K562 (cell line): ENCODE data around the gene MTFMT. TPM values are rescaled to one million over a fixed set of nuclear protein-coding genes. Genes with fewer than 3 reads are reported as not detected.

Source experiments
- CHD2 ChIP-seq: IDR thresholded peaks from 2 replicates; pipeline ENCODE4 v1.6.1; 2011; ENCODE audit warnings: low read depth, low read length
- ETS2 ChIP-seq: IDR thresholded peaks from 2 replicates; pipeline ENCODE4 v1.6.1; 2016; ENCODE audit warnings: borderline replicate concordance, missing genetic modification characterization, mild to moderate bottlenecking, moderate library complexity, missing compliant biosample characterization; ENCODE audit not compliant: poor library complexity, severe bottlenecking
- HDAC1 ChIP-seq, 2 experiments: fragments of 450-650 bp; IDR thresholded peaks; 2 replicates each; pipeline ENCODE4 v1.6.1; 2016 to 2017; ENCODE audit warnings: inconsistent platforms in 1 of 2, mild to moderate bottlenecking in 1 of 2, moderate library complexity in 1 of 2
- HMGXB4 ChIP-seq: sonication (generic); formaldehyde crosslinking; IDR thresholded peaks from 2 replicates; pipeline ENCODE4 v1.8.1; 2023; ENCODE audit warnings: mild to moderate bottlenecking, missing genetic modification reagents
- MXD1 ChIP-seq: fragments of 250-450 bp; sonication (Bioruptor Pico); IDR thresholded peaks from 2 replicates; pipeline ENCODE4 v1.8.0; 2021; ENCODE audit warnings: borderline replicate concordance, mild to moderate bottlenecking, moderate library complexity; ENCODE audit not compliant: poor library complexity, severe bottlenecking
- MXI1 ChIP-seq: IDR thresholded peaks from 2 replicates; pipeline ENCODE4 v1.6.1; 2011; ENCODE audit warnings: low read depth, mild to moderate bottlenecking, improper control_type of control experiment, low read length
- POLR3A ChIP-seq: IDR thresholded peaks from 2 replicates; pipeline ENCODE4 v1.6.1; 2011; ENCODE audit warnings: borderline replicate concordance, mild to moderate bottlenecking, moderate library complexity; ENCODE audit not compliant: insufficient read length, insufficient read depth; ENCODE audit errors: extremely low read depth
- SAP30 ChIP-seq: fragments of 200-600 bp; sonication (generic); IDR thresholded peaks from 2 replicates; pipeline ENCODE4 v1.6.1; 2012; ENCODE audit warnings: borderline replicate concordance, low read depth, mild to moderate bottlenecking, moderate library complexity, low read length, control low read depth, inconsistent platforms; ENCODE audit not compliant: insufficient read depth, poor library complexity, severe bottlenecking
- STAG1 ChIP-seq: sonication (generic); formaldehyde crosslinking; IDR thresholded peaks from 2 replicates; pipeline ENCODE4 v1.5.0; 2020; ENCODE audit warnings: missing genetic modification reagents, borderline replicate concordance
- TAF1 ChIP-seq: IDR thresholded peaks from 2 replicates; pipeline ENCODE4 v1.6.1; 2011; ENCODE audit warnings: mild to moderate bottlenecking, low read length, moderate library complexity; ENCODE audit not compliant: insufficient read depth, control insufficient read depth, severe bottlenecking; ENCODE audit errors: extremely low read depth
- TOE1 ChIP-seq, 2 experiments: fragments of 450-650 bp in 1 of 2; sonication (generic) in 1 of 2; formaldehyde crosslinking in 1 of 2; IDR thresholded peaks; 2 replicates each; pipeline versions ENCODE4 v1.7.1 to v1.8.0; 2016 to 2022; ENCODE audit warnings: borderline replicate concordance in 2 of 2, mild to moderate bottlenecking in 2 of 2, antibody characterized with exemption in 1 of 2, inconsistent platforms in 1 of 2, low read depth in 1 of 2, missing genetic modification reagents in 1 of 2, moderate library complexity in 1 of 2
- UBTF ChIP-seq, 2 experiments: IDR thresholded peaks; 2 replicates each; pipeline ENCODE4 v1.6.1; 2012; ENCODE audit warnings: improper control_type of control experiment in 2 of 2, low read depth in 2 of 2, low read length in 2 of 2, borderline replicate concordance in 1 of 2
- ZNF274 ChIP-seq: IDR thresholded peaks from 2 replicates; pipeline ENCODE4 v1.6.1; 2011; ENCODE audit warnings: low read depth, mild to moderate bottlenecking, low read length, moderate library complexity, borderline replicate concordance
- polyA plus RNA-seq, 8 experiments: library from polyadenylated mRNA; depleted of rRNA in 4 of 8; stranded (reverse) in 5 of 8; unstranded in 3 of 8; fragments of >200 nt; fragmentation: Nextera tagmentation in 2 of 8; fragmentation: Illumina TruSeq in 1 of 8; extraction: Ambion mirVana in 2 of 8; extraction: Trizol in 1 of 8; gene quantifications; 2 replicates each; pipeline versions ENCODE4 v1.2.1 to v1.2.3, GENCODE V29; 2011 to 2014; ENCODE audit warnings: inconsistent platforms in 1 of 8, missing spikeins in 1 of 8
- total RNA-seq, 7 experiments: library from RNA; depleted of rRNA in 6 of 7; stranded (reverse); fragments of >200 nt in 6 of 7; fragmentation: Illumina TruSeq in 2 of 7; extraction: Trizol in 2 of 7; gene quantifications; 2 replicates each; pipeline versions ENCODE4 v1.2.1 to v1.2.3, GENCODE V29; 2011 to 2021; ENCODE audit warnings: low replicate concordance in 1 of 7
- TF ChIP-seq, protein P1 (sequence below), 2 experiments: fragments of 450-650 bp in 1 of 2; sonication (generic) in 1 of 2; formaldehyde crosslinking; conservative IDR thresholded peaks; 2 replicates each; pipeline versions ENCODE4 v1.4.0 to v1.8.1; 2020 to 2022; ENCODE audit warnings: mild to moderate bottlenecking in 1 of 2, missing genetic modification reagents in 1 of 2
- TF ChIP-seq, protein P2 (sequence below): fragments of 450-650 bp; formaldehyde crosslinking; IDR thresholded peaks from 2 replicates; pipeline ENCODE4 v1.4.0; 2020; ENCODE audit warnings: mild to moderate bottlenecking

MTFMT gene
- total and polyA plus RNA-seq, 9 of the 15 experiments (the other 6 are each of a cell fraction or from before 2014, with no cell fraction given), result 1.4 to 31.1 (median 16.2) TPM

GRCh38 chr15:65028921-65029735 lies at the start of gene MTFMT (continued):
- TF ChIP-seq HMGXB4, result 0 out of 2 replicates have a peak, but pooled peaks have one; percentile 58
- peak; percentile 74 to 87; a peak in 3 of 4 replicates for TF ChIP-seq UBTF (IDR thresholded peaks at IDR 0.05; ENCODE audit: borderline replicate concordance in 1 of 2, low read depth in 2 of 2, low read length in 2 of 2)
- TF ChIP-seq TOE1 (IDR thresholded peaks at IDR 0.05; ENCODE audit: borderline replicate concordance), result no peak
- TF ChIP-seq TOE1 (CRISPR knock-in tag; IDR thresholded peaks at IDR 0.05; ENCODE audit: borderline replicate concordance, low read depth), result no peak
- peak; percentile 31 for TF ChIP-seq SAP30
- TF ChIP-seq STAG1 (CRISPR knock-in tag), result no peak
- 0 out of 4 replicates have a peak, but pooled peaks of 1 of the 2 experiments have one; percentile 56 for TF ChIP-seq HDAC1 (IDR thresholded peaks at IDR 0.05)
- no peak for TF ChIP-seq MXD1 (CRISPR knock-in tag)
- TF ChIP-seq, protein P1, sequence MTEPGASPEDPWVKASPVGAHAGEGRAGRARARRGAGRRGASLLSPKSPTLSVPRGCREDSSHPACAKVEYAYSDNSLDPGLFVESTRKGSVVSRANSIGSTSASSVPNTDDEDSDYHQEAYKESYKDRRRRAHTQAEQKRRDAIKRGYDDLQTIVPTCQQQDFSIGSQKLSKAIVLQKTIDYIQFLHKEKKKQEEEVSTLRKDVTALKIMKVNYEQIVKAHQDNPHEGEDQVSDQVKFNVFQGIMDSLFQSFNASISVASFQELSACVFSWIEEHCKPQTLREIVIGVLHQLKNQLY (CRISPR knock-in tag; conservative IDR thresholded peaks at IDR 0.05), result no peak
- TF ChIP-seq ETS2, result no peak
- no peak for TF ChIP-seq CHD2
- no peak for TF ChIP-seq POLR3A
- TF ChIP-seq MXI1, result no peak
- TF ChIP-seq, protein P2, sequence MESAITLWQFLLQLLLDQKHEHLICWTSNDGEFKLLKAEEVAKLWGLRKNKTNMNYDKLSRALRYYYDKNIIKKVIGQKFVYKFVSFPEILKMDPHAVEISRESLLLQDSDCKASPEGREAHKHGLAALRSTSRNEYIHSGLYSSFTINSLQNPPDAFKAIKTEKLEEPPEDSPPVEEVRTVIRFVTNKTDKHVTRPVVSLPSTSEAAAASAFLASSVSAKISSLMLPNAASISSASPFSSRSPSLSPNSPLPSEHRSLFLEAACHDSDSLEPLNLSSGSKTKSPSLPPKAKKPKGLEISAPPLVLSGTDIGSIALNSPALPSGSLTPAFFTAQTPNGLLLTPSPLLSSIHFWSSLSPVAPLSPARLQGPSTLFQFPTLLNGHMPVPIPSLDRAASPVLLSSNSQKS (CRISPR knock-in tag), result no peak
- no peak for TF ChIP-seq ZNF274
- peak; percentile 57 for TF ChIP-seq TAF1
